ENCODE results near the gene EIF6.
"Not testable (repeated sequence)": the region's sequence is repeated elsewhere in the genome, so short reads cannot be mapped to it uniquely, and the experiment has no call there.

- TF ChIP-seq CTCF, EP300, POLR2A (IDR thresholded peaks at IDR 0.05): not testable (repeated sequence)
Observed at GRCh38 chr20:35252598-35252997, 32.0 kb downstream of the EIF6 start.

Measured in tibial nerve (tissue), 4 donors.